Fibroblast of skin of back (primary cell): ENCODE data around the gene SLC25A30.
"Not testable (repeated sequence)": the region's sequence is repeated elsewhere in the genome, so short reads cannot be mapped to it uniquely, and the experiment has no call there.

ENCODE experiments used
- DNase-seq: peaks from one replicate; pipeline ENCODE4 v3.0.0-alpha.2; 2013

SLC25A30 gene

DNA sequence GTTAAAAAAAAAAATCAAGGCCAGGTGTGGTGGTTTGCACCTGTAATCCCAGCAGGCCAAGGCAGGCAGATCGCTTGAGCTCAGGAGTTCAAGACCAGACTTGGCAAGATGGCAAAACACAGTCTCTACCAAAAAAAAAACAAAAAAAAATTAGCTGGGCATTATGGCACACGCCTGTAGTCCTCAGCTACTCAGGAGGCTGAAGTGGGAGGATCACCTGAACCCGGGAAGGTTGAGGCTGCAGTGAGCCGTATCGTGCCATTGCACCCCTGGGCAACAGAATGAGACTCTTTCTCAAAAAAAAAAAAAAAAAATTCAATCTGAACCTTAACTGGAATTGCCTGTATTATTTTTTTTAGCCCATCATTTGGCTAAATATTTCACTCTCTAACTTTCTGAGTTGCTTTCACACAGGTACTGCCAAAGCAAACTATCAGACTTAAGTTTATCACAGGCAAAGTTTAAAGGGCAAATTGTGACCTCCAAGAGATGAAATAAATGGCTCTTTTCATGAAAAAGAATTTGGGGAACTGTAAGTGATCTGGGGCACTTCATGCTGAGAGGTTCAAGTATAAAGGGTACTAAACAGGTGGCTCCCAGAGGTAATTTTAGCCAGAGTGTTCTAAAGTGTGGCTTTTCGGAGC lies 14.7 kb upstream of the SLC25A30 start:
- no peak for DNase-seq

DNA sequence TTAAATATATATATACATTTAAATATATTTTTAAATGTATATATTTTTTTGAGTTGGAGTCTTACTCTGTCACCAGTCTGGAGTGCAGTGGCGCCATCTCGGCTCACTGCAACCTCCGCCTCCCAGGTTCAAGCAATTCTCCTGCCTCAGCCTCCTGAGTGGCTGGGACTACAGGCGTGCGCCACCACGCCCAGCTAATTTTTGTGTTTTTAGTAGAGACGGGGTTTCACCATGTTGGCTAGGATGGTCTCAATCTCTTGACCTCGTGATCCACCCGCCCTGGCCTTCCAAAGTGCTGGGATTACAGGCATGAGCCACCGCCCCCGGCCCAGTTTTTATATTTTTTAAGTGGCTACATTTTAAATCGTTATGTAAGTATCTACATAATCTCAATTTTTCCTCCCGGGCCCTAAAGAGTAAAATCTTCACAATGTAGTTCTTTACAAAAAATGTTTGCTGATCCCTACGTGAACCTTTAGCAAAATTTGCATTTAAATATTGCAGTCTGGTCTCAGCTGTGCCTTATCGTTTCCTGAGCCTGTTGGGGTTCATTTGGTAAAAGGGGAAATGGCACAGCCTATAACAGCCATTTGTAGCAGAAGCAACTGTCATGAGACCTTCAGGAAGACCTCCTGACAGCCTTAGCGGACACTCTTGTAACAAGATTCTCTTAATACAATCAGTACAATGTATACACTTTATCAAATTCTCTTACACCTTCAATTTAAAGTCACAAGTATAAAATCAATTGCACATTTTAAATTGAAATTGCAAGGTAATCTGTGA lies 8.1 kb upstream of the SLC25A30 start:
- not testable (repeated sequence) for DNase-seq

DNA sequence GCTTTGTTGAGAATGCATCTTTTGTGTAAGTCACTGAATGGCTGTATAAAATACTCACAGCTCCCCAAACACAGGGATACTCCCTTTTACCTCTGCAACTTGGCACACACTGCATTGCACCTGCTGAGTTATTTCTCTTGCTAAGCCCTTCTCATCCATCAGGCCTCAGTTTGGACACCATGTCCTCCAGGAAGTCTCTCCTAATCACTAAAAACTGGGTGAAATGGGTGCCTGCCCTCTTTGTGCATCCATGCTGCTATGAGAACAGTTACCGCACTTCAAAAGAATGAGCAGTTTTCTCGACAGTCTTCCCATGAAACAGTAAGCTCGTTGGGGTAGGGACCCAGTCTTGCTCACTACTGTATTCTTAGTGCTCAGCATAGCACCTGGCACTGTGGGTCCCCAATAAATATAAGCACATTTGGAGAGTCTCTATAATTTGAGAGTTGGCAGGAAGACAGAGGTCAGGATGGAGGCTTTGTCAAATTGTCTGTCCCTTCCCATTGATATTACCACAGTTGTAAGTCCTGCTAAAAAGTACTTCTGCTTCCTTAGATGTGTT lies 4.6 kb upstream of the SLC25A30 start:
- no peak for DNase-seq

DNA sequence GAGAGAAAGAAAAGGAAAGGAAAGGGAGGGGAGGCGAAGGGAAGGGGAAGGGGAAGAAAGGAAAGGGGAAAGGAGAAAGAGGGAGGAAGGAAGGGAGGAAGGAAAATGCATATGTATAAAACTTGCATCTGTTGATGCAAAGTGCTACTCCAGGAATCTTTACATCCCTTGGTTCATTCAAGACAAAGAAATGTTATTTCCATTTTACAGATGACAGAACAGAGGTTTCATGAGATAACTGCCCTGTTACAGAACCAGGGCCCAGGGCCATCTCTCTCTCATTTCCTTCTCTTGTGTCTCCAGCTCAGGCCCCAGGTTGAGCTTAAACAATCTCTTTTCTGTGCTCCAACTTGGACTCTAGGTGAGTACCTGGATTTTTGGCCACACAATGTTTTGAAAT lies 1.8 kb upstream of the SLC25A30 start:
- DNase-seq, result no peak

DNA sequence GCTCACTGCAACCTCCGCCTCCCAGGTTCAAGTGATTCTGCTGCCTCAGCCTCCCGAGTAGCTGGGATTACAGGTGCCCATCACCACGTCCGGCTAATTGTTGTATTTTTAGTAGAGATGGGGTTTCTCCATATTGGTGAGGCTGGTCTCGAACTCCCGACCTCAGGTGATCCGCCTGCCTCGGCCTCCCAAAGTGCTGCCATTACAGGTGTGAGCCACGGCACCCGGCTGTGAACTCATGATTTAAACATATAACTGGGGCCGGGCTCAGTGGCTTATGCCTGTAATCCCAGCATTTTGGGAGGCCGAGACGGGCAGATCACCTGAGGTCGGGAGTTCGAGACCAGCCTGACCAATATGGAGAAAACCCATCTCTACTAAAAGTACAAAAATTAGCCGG lies 1.2 kb upstream of the SLC25A30 start:
- DNase-seq, result not testable (repeated sequence)

DNA sequence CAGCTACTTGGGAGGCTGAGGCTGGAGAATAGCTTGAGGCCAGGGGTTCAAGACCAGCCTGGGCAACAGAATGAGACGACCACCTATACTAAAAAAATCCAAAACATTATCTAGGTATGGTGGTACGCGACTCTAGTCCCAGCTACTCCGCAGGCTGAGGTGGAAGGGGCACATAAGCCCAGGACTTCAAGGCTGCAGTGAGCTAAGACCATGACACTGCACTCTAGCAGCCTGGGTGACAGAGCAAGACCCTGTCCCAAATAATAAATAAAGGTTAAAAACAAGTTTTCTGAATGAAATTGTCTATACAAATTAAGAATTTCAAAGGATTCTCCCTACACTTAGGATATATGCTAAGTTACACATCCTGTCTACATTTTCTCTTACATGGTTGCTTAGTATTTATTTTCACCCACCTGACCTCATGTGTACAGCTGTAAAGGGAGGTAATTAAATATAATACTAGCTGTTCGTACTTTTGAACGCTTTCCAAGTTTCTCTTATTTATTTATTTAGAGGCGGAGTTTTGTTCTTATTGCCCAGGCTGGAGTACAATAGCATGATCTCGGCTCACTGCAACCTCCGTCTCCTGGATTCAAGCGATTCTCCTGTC lies 1.6 kb downstream of the SLC25A30 start:
- DNase-seq, result no peak

DNA sequence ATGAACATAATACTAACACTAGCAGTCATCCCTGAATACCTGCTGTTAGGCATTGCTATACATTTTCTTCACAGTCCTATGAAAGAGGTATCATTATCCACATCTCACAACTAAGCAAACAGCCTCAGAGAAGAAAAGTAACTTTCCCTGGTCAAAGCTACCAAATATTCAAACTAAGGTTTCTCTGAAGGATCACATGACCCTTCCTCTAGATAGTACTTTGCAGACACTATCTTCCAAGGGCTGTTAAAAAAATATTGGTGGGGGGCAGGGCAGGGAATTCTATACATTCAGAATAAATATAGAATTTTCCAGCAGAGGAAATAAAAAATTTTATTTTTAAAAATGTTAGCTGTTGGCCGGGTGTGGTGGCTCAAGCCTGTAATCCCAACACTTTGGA lies 3.1 kb downstream of the SLC25A30 start:
- DNase-seq, result no peak

DNA sequence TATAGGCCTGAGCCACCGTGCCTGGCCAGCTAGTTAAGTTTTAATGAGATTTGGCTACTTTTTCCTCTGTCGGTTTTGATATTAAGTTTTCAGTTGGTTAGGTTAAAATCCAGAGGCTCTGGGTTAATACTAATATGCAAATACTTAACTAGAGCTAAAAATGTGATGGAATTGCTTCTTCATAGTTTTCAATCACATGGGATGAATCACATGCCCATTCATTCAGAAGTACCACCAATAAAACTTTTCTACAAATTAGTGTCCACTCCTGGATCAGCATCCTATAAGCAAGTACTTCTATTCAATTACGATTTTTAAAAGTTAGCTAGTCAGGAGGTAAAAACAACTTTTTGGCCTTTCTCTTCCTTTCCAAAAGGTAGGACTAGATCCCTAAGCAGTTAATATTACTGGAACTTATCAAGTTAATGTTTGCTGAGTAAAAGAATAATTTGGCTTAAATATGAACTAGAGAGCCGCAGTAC lies 4.3 kb downstream of the SLC25A30 start:
- DNase-seq, result no peak

DNA sequence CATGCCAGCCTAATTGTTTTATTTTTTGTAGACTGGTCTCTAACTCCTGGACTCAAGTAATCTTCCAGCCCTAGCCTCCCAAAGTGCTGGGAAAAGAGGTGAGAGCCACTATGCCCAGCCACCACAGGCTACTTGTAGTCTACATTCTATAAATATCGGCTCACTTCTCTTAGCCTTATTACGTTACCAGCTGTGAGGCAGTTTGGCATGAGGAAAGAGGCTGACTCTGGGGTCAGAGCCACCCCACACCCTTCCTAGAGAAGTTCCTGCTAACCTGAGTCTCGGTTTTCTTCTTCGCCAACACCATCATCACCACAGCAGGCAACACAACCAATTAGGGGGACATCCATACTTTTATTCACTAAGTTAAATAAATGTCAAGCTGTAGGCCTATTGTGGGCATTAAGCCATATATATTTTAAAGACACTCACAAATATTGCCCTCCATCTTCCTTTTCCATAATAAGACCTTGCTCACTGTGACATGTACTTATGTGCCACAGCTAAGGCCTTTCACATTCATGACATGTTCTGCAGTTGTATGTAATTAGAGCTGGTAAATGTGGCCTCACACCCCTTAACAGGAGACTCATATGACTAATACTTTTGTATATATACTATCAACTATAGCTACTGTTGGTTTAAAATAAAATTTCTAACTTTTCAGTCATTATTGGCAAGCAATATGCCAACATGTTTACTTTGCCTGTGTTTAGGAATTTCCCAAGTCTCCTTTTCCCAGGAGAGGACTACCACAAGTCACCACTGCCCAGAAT lies 5.7 kb downstream of the SLC25A30 start:
- DNase-seq, result peak; percentile 20

DNA sequence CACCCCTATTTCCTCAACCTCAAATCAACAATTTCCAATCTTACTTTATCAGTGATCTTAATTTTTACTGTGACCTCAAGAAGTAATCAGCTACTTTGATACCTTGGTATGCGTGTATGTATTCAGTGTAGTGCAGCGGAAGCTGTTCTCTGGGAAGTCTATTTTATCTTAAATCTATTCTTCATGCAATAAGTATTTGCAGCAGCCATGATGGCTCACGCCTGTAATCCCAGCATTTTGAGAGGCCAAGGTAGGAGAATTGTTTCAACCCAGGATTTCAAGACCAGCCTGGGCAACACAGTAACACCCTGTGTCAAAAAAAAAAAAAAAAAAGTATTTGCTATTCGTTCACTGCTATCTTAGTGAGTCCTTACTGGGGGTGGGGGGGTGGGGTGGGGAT lies 6.5 kb downstream of the SLC25A30 start:
- DNase-seq, result no peak

DNA sequence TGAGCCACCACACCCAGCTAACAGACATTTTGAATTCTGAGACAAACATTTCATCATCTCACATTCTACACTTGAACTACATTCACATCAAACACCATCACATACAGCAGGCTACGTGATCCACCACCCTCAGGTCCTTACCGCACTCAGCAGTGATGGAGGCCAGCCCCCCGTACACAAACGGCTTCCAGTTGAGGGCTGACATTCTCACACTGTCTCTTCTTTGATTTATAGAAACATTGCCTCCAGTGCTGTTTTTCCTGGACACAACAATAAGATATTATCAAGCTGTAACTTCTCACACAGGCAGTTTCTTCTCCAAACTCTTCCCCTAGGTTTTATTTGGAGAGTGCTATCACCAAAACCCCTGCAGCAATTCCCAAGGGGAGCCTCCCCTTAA lies 7.0 kb downstream of the SLC25A30 start:
- no peak for DNase-seq

DNA sequence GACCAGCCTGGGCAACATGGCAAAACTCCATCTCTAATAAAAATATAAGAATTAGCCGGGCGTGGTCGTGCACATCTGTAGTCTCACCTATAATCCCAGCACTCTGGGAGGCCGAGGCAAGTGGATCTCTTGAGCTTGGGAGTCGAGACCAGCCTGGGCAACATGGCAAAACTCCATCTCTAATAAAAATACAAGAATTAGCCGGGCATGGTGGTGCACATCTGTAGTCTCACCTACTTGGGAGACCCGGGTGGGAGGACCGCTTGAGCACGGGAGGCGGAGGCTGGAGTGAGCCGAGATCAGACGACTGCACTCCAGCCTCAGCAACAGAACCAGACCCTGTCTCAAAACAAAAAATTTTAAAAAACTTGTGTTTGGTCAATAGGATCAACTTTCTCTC lies 7.7 kb downstream of the SLC25A30 start:
- DNase-seq, result no peak

DNA sequence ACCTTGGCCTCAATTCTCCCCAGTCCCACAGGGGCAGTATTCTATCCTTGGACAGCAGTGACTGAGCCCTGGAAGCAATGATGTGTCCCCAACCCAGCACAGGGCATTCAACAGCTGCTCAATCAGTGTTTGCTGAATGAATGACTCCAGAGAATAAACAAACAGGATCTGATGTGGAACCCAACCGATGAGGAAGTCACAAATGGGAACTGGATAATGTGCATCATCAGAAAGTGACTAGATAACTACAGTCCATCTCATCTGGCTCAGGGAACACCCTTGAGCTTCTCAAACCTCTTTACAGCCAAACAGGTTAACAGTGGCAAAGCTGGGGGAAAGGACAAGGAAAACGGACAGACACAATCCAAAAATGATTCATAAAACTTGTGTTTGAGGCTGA lies 8.2 kb downstream of the SLC25A30 start:
- DNase-seq, result no peak

DNA sequence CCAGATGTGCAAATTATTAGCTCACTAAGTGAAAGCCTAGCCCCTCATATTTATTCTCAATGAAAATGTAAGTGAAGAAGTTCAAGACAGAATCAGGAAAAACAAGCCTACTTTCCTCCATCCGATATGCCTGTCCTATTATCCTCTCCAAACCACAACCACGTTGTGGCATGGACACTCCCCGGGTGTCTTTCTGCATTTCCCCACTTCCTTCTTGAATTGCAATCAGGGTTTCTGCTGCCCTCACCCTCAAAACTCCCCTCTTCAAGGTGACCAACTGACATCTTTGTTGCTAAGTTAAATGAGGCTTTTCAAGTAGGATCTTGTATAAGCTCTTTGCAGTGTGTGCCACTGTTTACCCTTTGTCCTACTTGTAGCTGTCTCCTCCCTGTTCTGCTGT lies 11.8 kb downstream of the SLC25A30 start:
- no peak for DNase-seq

DNA sequence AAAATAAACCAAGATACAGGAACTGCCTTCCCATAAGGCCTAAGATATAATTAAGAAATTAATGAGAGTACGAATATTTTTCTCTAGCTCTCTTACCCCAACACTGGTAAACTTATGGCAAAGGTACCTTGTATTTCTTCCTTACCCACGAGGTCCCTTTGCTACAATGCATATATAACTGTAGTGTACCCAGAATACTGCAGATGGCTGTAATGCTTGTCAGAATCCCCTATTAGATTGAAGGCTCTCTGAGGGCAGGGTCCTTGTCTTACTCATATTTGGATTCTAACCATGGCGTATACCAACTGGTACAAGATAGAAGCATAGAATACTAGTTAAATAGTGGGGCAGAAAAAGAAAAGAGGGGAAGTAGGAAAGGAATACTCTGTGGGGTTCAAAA lies 15.1 kb downstream of the SLC25A30 start:
- no peak for DNase-seq

DNA sequence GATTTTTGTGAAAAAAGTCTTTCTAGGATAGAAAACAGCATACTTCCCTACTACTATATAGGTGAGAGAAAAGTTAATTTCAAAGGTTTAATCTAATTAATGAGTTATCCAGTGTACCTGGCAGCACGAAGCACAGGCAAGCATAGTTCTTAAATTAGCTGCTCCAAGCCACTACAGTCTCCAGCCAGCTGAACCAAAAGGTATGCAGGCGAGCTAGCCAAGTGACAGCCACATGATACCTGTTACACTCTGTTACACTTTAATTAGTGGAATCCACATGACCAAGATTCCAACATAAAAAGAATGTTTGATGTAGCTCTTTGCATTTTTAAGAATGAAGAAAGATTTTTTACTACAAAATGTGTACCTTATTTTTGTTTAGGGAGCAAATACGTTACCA lies 15.5 kb downstream of the SLC25A30 start:
- DNase-seq, result no peak

DNA sequence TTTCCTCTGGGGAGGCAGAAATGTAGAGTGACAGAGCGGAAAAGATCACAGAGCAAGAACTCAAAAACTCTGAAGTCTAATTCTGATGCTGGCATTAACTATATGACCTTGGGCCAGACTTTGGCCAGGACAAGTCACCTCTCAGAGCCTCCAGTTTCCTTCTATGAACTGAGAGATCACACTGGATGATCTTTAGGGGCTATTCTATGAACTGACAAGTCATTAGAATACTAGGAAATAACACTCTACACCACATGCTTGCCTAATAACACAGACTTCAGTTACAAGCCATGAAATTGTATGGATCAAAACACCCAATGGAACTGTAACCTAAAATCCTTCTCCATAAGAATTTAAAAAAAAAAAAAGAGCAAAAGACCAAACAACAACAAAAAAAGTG lies 16.9 kb downstream of the SLC25A30 start:
- DNase-seq, result no peak

DNA sequence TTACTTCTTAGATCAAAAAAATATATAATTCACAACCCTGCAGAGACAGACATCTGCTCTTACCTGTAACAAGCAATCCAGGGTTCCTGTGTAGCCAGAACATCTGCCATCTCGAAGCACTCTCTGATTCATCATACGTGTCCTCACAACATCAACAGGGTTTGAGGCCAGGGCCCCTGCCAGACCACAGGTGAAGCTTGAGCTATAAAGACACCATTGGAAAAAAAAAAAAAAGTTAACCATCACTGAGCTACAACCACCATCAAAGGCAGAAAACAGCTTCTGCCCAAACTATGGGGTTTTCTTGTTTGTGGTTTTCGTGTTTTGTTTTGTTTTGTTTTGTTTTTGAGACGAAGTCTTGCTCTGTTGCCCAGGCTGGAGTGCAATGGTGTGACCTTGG lies 19.3 kb downstream of the SLC25A30 start:
- no peak for DNase-seq

DNA sequence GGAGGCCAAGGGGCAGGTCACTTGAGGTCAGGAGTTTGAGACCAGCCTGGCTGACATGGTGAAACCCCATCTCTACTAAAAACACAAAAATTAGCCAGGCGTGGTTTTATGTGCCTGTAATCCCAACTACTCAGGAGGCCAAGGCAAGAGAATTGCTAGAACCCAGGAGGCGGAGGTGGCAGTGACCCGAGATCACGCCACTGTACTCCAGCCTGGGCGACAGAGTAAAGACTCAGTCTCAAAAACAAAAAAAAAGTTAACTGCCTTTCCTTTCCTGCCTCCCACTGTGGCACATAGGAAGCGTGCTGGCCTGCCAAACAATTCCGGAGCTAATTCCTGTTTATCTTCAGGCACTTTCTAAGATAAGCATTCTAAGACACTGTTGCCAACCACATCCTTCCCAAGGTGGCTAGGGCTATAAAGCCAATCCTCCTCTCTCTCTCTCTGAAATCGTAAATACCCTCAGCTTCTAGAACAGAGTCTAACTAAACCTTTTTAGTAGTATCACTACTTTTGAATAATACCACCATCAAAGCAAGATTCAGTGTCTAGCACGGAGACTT lies 21.6 kb downstream of the SLC25A30 start:
- DNase-seq, result no peak

DNA sequence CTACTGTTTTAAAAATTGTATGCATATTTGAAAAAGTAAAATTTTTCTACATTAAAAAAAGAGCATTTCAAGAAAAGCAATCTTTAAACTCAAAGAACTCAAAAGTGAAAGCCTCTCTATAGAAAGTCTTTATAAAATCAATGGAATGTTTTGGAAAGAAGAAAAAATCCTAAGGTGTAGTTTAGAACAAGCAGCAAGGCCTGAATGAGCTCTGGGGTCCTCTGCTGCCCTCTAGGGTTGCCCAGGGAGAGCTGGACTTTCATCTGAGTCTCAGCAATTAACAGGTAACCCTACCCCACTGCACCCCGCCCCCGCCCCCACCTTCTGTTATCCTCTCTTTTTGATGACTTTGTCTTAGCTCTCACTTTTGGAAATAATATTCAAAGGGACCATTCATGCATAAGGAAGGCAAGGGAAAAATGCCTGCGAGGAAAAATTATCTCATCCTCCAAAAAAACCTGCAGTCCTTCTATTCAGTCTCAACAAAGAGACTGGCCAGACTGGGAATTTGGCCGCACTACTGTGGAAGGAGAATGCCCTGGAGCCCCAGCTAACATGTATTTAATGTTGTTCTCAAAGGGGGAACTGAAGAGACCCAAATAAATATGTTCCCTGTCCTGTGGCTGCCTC lies 24.1 kb downstream of the SLC25A30 start:
- peak; percentile 55 for DNase-seq

DNA sequence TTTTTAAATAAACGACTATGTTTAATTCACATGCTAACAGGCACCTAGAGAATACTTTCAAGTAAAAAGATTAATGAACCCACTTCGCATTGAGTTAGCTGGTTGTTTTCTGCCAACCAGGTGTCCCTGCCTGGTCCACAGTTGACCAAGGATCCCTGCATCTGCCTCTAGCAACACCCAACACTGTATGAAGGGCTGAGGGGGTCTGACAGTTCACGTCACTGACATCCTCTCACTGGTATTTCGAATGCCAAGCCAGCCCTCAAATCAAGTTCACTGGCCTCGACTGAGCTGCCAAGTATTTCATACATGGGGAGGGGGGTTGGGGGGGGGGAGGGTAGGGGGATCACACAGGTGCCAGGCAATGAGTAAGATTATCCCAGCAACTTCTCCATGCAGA lies 25.4 kb downstream of the SLC25A30 start:
- DNase-seq, result no peak

DNA sequence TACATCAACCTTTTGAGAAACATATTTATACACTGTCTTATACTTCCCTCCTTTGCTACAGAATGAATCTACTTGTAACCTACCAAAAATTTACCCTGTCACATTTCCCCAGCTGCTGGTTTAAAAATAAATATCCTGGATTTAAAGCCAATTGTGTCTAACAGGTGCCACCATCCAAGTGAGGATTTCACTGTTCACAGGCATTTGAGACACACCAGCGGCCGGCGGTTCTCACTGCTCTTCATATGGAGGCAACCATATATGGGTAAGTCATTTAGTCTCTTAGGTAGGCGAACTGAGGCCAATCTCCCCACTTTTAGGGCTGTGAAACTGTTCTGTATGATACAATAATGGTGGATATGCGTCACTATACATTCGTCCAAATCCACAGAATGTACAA lies 26.2 kb downstream of the SLC25A30 start:
- DNase-seq, result no peak
